ENCODE measurements around the gene ACOX3.

DNA sequence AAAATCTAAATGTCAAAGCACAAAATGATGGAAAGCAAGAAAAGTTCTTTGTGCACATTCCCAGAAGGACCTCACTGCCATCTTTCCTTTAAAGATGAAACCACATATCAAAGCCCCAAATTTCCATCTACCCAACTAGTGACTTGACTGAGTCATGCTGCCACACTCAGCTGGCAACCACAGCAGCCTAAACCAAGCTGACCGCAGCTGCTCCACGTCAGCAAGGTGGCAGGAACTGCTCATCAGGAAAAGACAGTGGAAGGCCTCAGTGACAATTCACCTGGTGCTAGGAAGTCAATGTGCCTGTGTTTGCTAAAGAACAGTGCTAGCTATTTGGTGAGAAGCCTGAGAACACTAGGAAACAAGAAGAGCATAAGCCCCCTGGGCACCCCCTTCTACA, 26.1 kb downstream of the ACOX3 start:
- TF ChIP-seq CTCF (tag by site-specific recombination; IDR thresholded peaks at IDR 0.05) (no peak), ZNF239 (tag by site-specific recombination; IDR thresholded peaks at IDR 0.05) (no peak), ZNF639 (tag by site-specific recombination; IDR thresholded peaks at IDR 0.05) (no peak), ZNF560 (tag by site-specific recombination; IDR thresholded peaks at IDR 0.05; ENCODE audit: borderline replicate concordance) (no peak)
- TF ChIP-seq, protein P1, sequence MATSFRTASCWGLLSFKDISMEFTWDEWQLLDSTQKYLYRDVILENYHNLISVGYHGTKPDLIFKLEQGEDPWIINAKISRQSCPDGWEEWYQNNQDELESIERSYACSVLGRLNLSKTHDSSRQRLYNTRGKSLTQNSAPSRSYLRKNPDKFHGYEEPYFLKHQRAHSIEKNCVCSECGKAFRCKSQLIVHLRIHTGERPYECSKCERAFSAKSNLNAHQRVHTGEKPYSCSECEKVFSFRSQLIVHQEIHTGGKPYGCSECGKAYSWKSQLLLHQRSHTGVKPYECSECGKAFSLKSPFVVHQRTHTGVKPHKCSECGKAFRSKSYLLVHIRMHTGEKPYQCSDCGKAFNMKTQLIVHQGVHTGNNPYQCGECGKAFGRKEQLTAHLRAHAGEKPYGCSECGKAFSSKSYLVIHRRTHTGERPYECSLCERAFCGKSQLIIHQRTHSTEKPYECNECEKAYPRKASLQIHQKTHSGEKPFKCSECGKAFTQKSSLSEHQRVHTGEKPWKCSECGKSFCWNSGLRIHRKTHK (tag by site-specific recombination; IDR thresholded peaks at IDR 0.05) = no peak
- TF ChIP-seq, protein P2, sequence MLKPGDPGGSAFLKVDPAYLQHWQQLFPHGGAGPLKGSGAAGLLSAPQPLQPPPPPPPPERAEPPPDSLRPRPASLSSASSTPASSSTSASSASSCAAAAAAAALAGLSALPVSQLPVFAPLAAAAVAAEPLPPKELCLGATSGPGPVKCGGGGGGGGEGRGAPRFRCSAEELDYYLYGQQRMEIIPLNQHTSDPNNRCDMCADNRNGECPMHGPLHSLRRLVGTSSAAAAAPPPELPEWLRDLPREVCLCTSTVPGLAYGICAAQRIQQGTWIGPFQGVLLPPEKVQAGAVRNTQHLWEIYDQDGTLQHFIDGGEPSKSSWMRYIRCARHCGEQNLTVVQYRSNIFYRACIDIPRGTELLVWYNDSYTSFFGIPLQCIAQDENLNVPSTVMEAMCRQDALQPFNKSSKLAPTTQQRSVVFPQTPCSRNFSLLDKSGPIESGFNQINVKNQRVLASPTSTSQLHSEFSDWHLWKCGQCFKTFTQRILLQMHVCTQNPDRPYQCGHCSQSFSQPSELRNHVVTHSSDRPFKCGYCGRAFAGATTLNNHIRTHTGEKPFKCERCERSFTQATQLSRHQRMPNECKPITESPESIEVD (tag by site-specific recombination; IDR thresholded peaks at IDR 0.05) = no peak
